Endothelial cell of umbilical vein (primary cell): ENCODE data around the gene IL32. TPM values are rescaled to one million over a fixed set of nuclear protein-coding genes. Genes with fewer than 3 reads are reported as not detected.

Source experiments
- BruUV-seq: library from RNA; stranded (reverse); fragments of 400-500 nt; replicated peaks from 2 replicates; lab custom pipeline; 2021; lab: Mats Ljungman, UMichigan
- CTCF ChIA-PET: fragments of 300-600, 350-600 bp; sonication (Branson Sonifier 250); formaldehyde crosslinking; loops from one replicate; lab custom pipeline; 2021; ENCODE audit warnings: antibody characterized with exemption, inconsistent platforms; lab: Charles Lee
- POLR2A ChIA-PET: fragments of 300-600, 350-600 bp; sonication (Branson Sonifier 250); formaldehyde crosslinking; loops from one replicate; lab custom pipeline; 2021; ENCODE audit warnings: antibody characterized with exemption, inconsistent platforms; lab: Charles Lee
- DNase-seq: peaks from one replicate; pipeline ENCODE4 v3.0.0-alpha.2; 2011; ENCODE audit warnings: low read depth, low spot score
- FAIRE-seq: peaks from 2 replicates; lab custom pipeline; 2011; peaks lifted over from hg19 to GRCh38; lab: Jason Lieb, UNC
- H2AFZ ChIP-seq: 2 replicates; pipeline ENCODE4 v1.6.0; 2012; ENCODE audit warnings: low read depth, low read length, control low read depth, inconsistent platforms
- H3K27ac ChIP-seq: 2 replicates; pipeline ENCODE4 v1.5.1; 2011; ENCODE audit warnings: low read depth, mild to moderate bottlenecking, control low read depth, low read length, moderate library complexity; ENCODE audit not compliant: insufficient read depth
- H3K27me3 ChIP-seq, 2 experiments: 2 replicates each; pipeline versions ENCODE4 v1.6.0 to v1.6.1; 2011; ENCODE audit warnings: low read length in 2 of 2, mixed read lengths in 1 of 2; ENCODE audit not compliant: control insufficient read depth in 2 of 2, insufficient read depth in 2 of 2
- H3K36me3 ChIP-seq, 2 experiments: 2 replicates in 1 of 2; 3 replicates in 1 of 2; pipeline ENCODE4 v1.5.1; 2011; ENCODE audit warnings: low read length in 2 of 2, mild to moderate bottlenecking in 1 of 2, moderate library complexity in 1 of 2; ENCODE audit not compliant: control insufficient read depth in 2 of 2, insufficient read depth in 2 of 2; ENCODE audit errors: extremely low read depth in 1 of 2
- H3K4me1 ChIP-seq: 3 replicates; pipeline ENCODE4 v1.5.1; 2011; ENCODE audit warnings: mild to moderate bottlenecking, low read length; ENCODE audit not compliant: control insufficient read depth, insufficient read depth; ENCODE audit errors: extremely low read depth
- H3K4me2 ChIP-seq: 2 replicates; pipeline ENCODE4 v1.6.1; 2011; ENCODE audit warnings: low read length, control low read depth, mixed read lengths; ENCODE audit not compliant: insufficient read depth
- H3K4me3 ChIP-seq, 3 experiments: fragments of 200-600 bp in 1 of 3; sonication (generic), shearing (Covaris generic) in 1 of 3; replicated peaks in 1 of 3; 2 replicates each; pipeline ENCODE4 v1.5.1; 2011 to 2016; ENCODE audit warnings: control low read depth in 3 of 3, low read length in 3 of 3, mild to moderate bottlenecking in 2 of 3, inconsistent platforms in 1 of 3, low read depth in 1 of 3, moderate library complexity in 1 of 3; ENCODE audit not compliant: insufficient read depth in 1 of 3
- H3K79me2 ChIP-seq: 2 replicates; pipeline ENCODE4 v1.6.0; 2012; ENCODE audit warnings: low read length, inconsistent platforms; ENCODE audit not compliant: control insufficient read depth, insufficient read depth
- H3K9ac ChIP-seq: replicated peaks from 2 replicates; pipeline ENCODE3; 2011; ENCODE audit warnings: low read length, control low read depth; ENCODE audit not compliant: insufficient read depth; ENCODE audit errors: extremely low read depth
- H3K9me1 ChIP-seq: replicated peaks from 3 replicates; pipeline ENCODE4 v1.6.0; 2011; ENCODE audit warnings: mild to moderate bottlenecking, low read length; ENCODE audit not compliant: control insufficient read depth, insufficient read depth; ENCODE audit errors: extremely low read depth
- H3K9me3 ChIP-seq: replicated peaks from 2 replicates; pipeline ENCODE4 v1.5.1; 2012; ENCODE audit warnings: low read length, inconsistent platforms; ENCODE audit not compliant: control insufficient read depth, insufficient read depth
- H4K20me1 ChIP-seq: replicated peaks from 2 replicates; pipeline ENCODE3; 2011; ENCODE audit warnings: mild to moderate bottlenecking, low read length; ENCODE audit not compliant: control insufficient read depth, insufficient read depth; ENCODE audit errors: extremely low read depth
- CTCF ChIP-seq, 2 donors: IDR thresholded peaks; 1 replicate in 1 of 2; 2 replicates in 1 of 2; pipeline ENCODE4 v1.5.1; 2011; ENCODE audit warnings: low read length in 2 of 2, mild to moderate bottlenecking in 2 of 2, moderate library complexity in 2 of 2, control low read depth in 1 of 2, inconsistent platforms in 1 of 2, low read depth in 1 of 2; ENCODE audit not compliant: insufficient read depth in 1 of 2; ENCODE audit errors: extremely low read depth in 1 of 2
- EZH2 ChIP-seq: IDR thresholded peaks from 2 replicates; pipeline ENCODE4 v1.6.1; 2012; ENCODE audit warnings: borderline replicate concordance, low read depth, mild to moderate bottlenecking, moderate library complexity, low read length, inconsistent platforms; ENCODE audit not compliant: severe bottlenecking
- FOS ChIP-seq: IDR thresholded peaks from 2 replicates; pipeline ENCODE4 v1.6.1; 2011; ENCODE audit warnings: mild to moderate bottlenecking, low read length, moderate library complexity, borderline replicate concordance; ENCODE audit not compliant: insufficient read depth
- GATA2 ChIP-seq: IDR thresholded peaks from 2 replicates; pipeline ENCODE4 v1.7.0; 2011; ENCODE audit warnings: low read depth, mild to moderate bottlenecking, moderate library complexity, mixed read lengths, low read length; ENCODE audit not compliant: insufficient read length, insufficient read depth
- JUN ChIP-seq: IDR thresholded peaks from 2 replicates; pipeline ENCODE4 v1.6.1; 2011; ENCODE audit warnings: borderline replicate concordance, low read depth; ENCODE audit not compliant: insufficient read length, insufficient read depth
- MAX ChIP-seq: IDR thresholded peaks from 2 replicates; pipeline ENCODE4 v1.6.1; 2011; ENCODE audit not compliant: insufficient read depth, insufficient read length
- MYC ChIP-seq: IDR thresholded peaks from one replicate; pipeline ENCODE4 v1.6.1; 2011; ENCODE audit warnings: mild to moderate bottlenecking, low read depth, low read length
- POLR2A ChIP-seq: IDR thresholded peaks from 2 replicates; pipeline ENCODE4 v1.6.1; 2012; ENCODE audit warnings: low read depth, mild to moderate bottlenecking, control low read depth, low read length
- POLR2AphosphoS5 ChIP-seq: IDR thresholded peaks from 2 replicates; pipeline ENCODE4 v1.6.1; 2012; ENCODE audit warnings: low read depth, mild to moderate bottlenecking, control low read depth, low read length, moderate library complexity; ENCODE audit not compliant: insufficient read depth
- dilution Hi-C: fragments of 300-500 bp; cut with MboI; formaldehyde crosslinking; loops from one replicate; pipeline ENCODE4 v1.15.0; 2019; ENCODE audit warnings: low sequenced_read_pairs; ENCODE audit not compliant: extremely low pct_ligation_motif_present
- intact Hi-C: fragments of 100-400 bp; cut with micrococcal nuclease; formaldehyde crosslinking; loops from one replicate; pipeline ENCODE4 v1.10.0; 2022
- polyA plus RNA-seq, 4 experiments: library from polyadenylated mRNA; depleted of rRNA in 3 of 4; stranded (reverse) in 3 of 4; unstranded in 1 of 4; fragments of >200 nt; gene quantifications; 2 replicates each; pipeline versions ENCODE4 v1.2.1 to v1.2.3, GENCODE V29; 2011 to 2012; ENCODE audit warnings: missing spikeins in 1 of 4
- total RNA-seq: library from RNA; stranded (reverse); gene quantifications from 2 replicates; pipeline ENCODE4 v1.2.3, GENCODE V29; 2021

IL32 gene
- total and polyA plus RNA-seq, 2 donors (not counting 3 experiments of a cell fraction or from before 2014, with no cell fraction given), result 55.7 to 336 TPM

GRCh38 chr16:3044708-3045107 is 20.7 kb upstream of the IL32 start:
- H3K27ac ChIP-seq, result no peak overlapping the region
- no TSS peak for BruUV-seq
- DNase-seq (no peak), FAIRE-seq (no peak)
- H3K36me3 ChIP-seq, result no peaks in the 10 kb centered on the region
- TF ChIP-seq EZH2 (no peak), JUN (no peak), GATA2 (no peak), POLR2AphosphoS5 (no peak), POLR2A (no peak), MYC (no peak), MAX (no peak), CTCF (IDR thresholded peaks at IDR 0.05; ENCODE audit: extremely low read depth in 1 of 2, insufficient read depth in 1 of 2, low read depth in 1 of 2, low read length in 2 of 2) (no peak), FOS (no peak)
- H3K9me3 ChIP-seq, result no peaks in the 10 kb centered on the region
- H4K20me1 ChIP-seq, result no peaks in the 10 kb centered on the region
- no peaks in the 10 kb centered on the region for H3K79me2 ChIP-seq
- peaks cover 18 to 26% of the 10 kb centered on the region in 2 experiments for H3K27me3 ChIP-seq
- CTCF ChIA-PET, result interaction anchor here (1.5 to 14.7 kb wide), 2 partner anchors 14 to 85 kb away, joined by 7 to 200 read pairs; no protein-coding TSS in a partner anchor
- H3K4me1 ChIP-seq, result peaks cover 2% of the 10 kb centered on the region
- dilution Hi-C loops, result no loop called here
- POLR2A ChIA-PET, result no interaction called here
- H3K4me2 ChIP-seq, result no peak overlapping the region
- H3K4me3 ChIP-seq, result no peak overlapping the region
- no peak overlapping the region for H3K9ac ChIP-seq
- no peak overlapping the region for H2AFZ ChIP-seq
- intact Hi-C loops, result no loop called here
- no peaks in the 10 kb centered on the region for H3K9me1 ChIP-seq
